Loucy (cell line): Measurements from ENCODE around the gene CSAG2.
"Not testable (repeated sequence)": the region's sequence is repeated elsewhere in the genome, so short reads cannot be mapped to it uniquely, and the experiment has no call there.

ENCODE experiments used
- H2AFZ ChIP-seq: fragments of 200-600 bp; sonication (generic); 2 replicates; pipeline ENCODE4 v1.6.0; 2016; ENCODE audit warnings: antibody characterized with exemption, mild to moderate bottlenecking, low read length, moderate library complexity
- H3F3A ChIP-seq: fragments of 200-600 bp; 2 replicates; pipeline ENCODE4 v1.6.0; 2016; ENCODE audit warnings: antibody characterized with exemption, low read depth, mild to moderate bottlenecking
- H3K27me3 ChIP-seq: fragments of 200-600 bp; sonication (generic); 2 replicates; pipeline ENCODE4 v1.6.1; 2014; ENCODE audit warnings: low read length, mild to moderate bottlenecking; ENCODE audit not compliant: insufficient read depth, poor library complexity, severe bottlenecking
- H3K36me3 ChIP-seq: fragments of 200-600 bp; sonication (generic); 2 replicates; pipeline ENCODE4 v1.6.1; 2016; ENCODE audit warnings: low read length; ENCODE audit not compliant: insufficient read depth
- H3K4me1 ChIP-seq: fragments of 200-600 bp; sonication (generic); 2 replicates; pipeline ENCODE4 v1.5.1; 2014; ENCODE audit warnings: low read length, mild to moderate bottlenecking; ENCODE audit not compliant: insufficient read depth, poor library complexity, severe bottlenecking
- H3K4me2 ChIP-seq: fragments of 200-600 bp; sonication (generic); 2 replicates; pipeline ENCODE4 v1.6.0; 2014; ENCODE audit warnings: antibody characterized with exemption, low read length, low read depth, mild to moderate bottlenecking; ENCODE audit not compliant: poor library complexity, severe bottlenecking
- H3K4me3 ChIP-seq: fragments of 200-600 bp; sonication (generic); 2 replicates; pipeline ENCODE4 v1.5.1; 2014; ENCODE audit warnings: low read length, mild to moderate bottlenecking, mixed read lengths; ENCODE audit not compliant: poor library complexity, severe bottlenecking
- H3K79me2 ChIP-seq: fragments of 200-600 bp; sonication (generic); 2 replicates; pipeline ENCODE4 v1.6.1; 2014; ENCODE audit warnings: low read length; ENCODE audit not compliant: insufficient read depth
- H3K9ac ChIP-seq: fragments of 200-600 bp; sonication (generic); 2 replicates; pipeline ENCODE4 v1.6.0; 2014; ENCODE audit warnings: mild to moderate bottlenecking, low read depth, low read length, moderate library complexity; ENCODE audit not compliant: poor library complexity, severe bottlenecking
- H3K9me2 ChIP-seq: fragments of 200-600 bp; sonication (generic); replicated peaks from 2 replicates; pipeline ENCODE4 v1.6.1; 2016; ENCODE audit warnings: low read depth, low read length, mixed read lengths
- H3K9me3 ChIP-seq: fragments of 200-600 bp; sonication (generic); 2 replicates; pipeline ENCODE4 v1.6.1; 2014; ENCODE audit warnings: mild to moderate bottlenecking, antibody characterized with exemption, low read length, low read depth; ENCODE audit not compliant: insufficient read depth
- H4K20me1 ChIP-seq: fragments of 200-600 bp; sonication (generic); 2 replicates; pipeline ENCODE4 v1.6.0; 2014; ENCODE audit warnings: antibody characterized with exemption, low read length, mild to moderate bottlenecking; ENCODE audit not compliant: insufficient read depth, poor library complexity, severe bottlenecking
- CTCF ChIP-seq: fragments of 200-600 bp; sonication (generic); conservative IDR thresholded peaks from 2 replicates; pipeline ENCODE4 v1.5.1; 2014; ENCODE audit warnings: mild to moderate bottlenecking, antibody characterized with exemption, low read length
- EZH2phosphoT487 ChIP-seq: fragments of 200-600 bp; IDR thresholded peaks from 2 replicates; pipeline ENCODE4 v1.6.1; 2018; ENCODE audit warnings: antibody characterized with exemption, mild to moderate bottlenecking, moderate library complexity, borderline replicate concordance

Gene CSAG2

GRCh38 chrX:152709173-152709572, at the start of gene CSAG2:
TSS of gene CSAG2 (minus strand) at chrX:152709273. CDS start at chrX:152709112, 161 bp downstream.
- H3K79me2 ChIP-seq, H3K27me3 ChIP-seq, H3K4me3 ChIP-seq, H4K20me1 ChIP-seq, H3K9ac ChIP-seq, H3F3A ChIP-seq, H3K36me3 ChIP-seq, H3K4me1 ChIP-seq, H2AFZ ChIP-seq, H3K9me2 ChIP-seq, H3K9me3 ChIP-seq, H3K4me2 ChIP-seq: not testable (repeated sequence)

- H3K36me3 ChIP-seq, H4K20me1 ChIP-seq, H3K79me2 ChIP-seq, H3K4me2 ChIP-seq, H3K9ac ChIP-seq, H2AFZ ChIP-seq, H3K27me3 ChIP-seq, H3K4me3 ChIP-seq, H3F3A ChIP-seq, H3K9me2 ChIP-seq, H3K9me3 ChIP-seq, H3K4me1 ChIP-seq: not testable (repeated sequence)
Measured at GRCh38 chrX:152754871-152755270, 45.8 kb upstream of the CSAG2 start.

- H3K9ac ChIP-seq, H3K79me2 ChIP-seq, H3K9me2 ChIP-seq, H4K20me1 ChIP-seq, H3K36me3 ChIP-seq, H3K9me3 ChIP-seq, H3K4me1 ChIP-seq, H3K4me2 ChIP-seq, H3K27me3 ChIP-seq, H3F3A ChIP-seq, H2AFZ ChIP-seq, H3K4me3 ChIP-seq: not testable (repeated sequence)
Measured at GRCh38 chrX:152753686-152754650, 44.9 kb upstream of the CSAG2 start, which contains the start of gene MAGEA2. TSS of gene MAGEA2 (minus strand) at chrX:152753842. CDS start at chrX:152751363, 2,479 bp downstream.

- Histone ChIP-seq H3F3A (no peaks in the 10 kb centered on the region), H4K20me1 (no peaks in the 10 kb centered on the region), H3K4me1 (no peaks in the 10 kb centered on the region), H3K4me3 (no peak overlapping the region), H2AFZ (no peak overlapping the region), H3K9ac (no peak overlapping the region), H3K9me2 (no peaks in the 10 kb centered on the region), H3K36me3 (no peaks in the 10 kb centered on the region), H3K27me3 (no peaks in the 10 kb centered on the region), H3K4me2 (no peak overlapping the region), H3K9me3 (no peaks in the 10 kb centered on the region), H3K79me2 (no peaks in the 10 kb centered on the region)
- TF ChIP-seq CTCF, result no peak
- TF ChIP-seq EZH2phosphoT487, result no peak
Measured at GRCh38 chrX:152738560-152738959, 29.5 kb upstream of the CSAG2 start.

- not testable (repeated sequence) for H3K36me3 ChIP-seq, H3K9ac ChIP-seq, H3F3A ChIP-seq, H3K27me3 ChIP-seq, H3K4me1 ChIP-seq, H3K79me2 ChIP-seq, H3K9me2 ChIP-seq, H3K9me3 ChIP-seq, H2AFZ ChIP-seq, H4K20me1 ChIP-seq, H3K4me3 ChIP-seq, H3K4me2 ChIP-seq
Measured at GRCh38 chrX:152736528-152736927, 27.5 kb upstream of the CSAG2 start.
